WTC11 (cell line): ENCODE results near the gene ACVR2B. TPM values are rescaled to one million over a fixed set of nuclear protein-coding genes. Genes with fewer than 3 reads are reported as not detected.

Experiments used
- ATAC-seq: fragments of 200-7000 bp; cut with Tn5 transposase; 2 replicates; pipeline ENCODE4 v1.10.0; 2021; ENCODE audit warnings: mild to moderate bottlenecking, moderate library complexity
- CTCF ChIA-PET: fragments of 300-600 bp; sonication (Branson Sonifier 250); formaldehyde crosslinking; loops from one replicate; lab custom pipeline; 2021; ENCODE audit warnings: antibody characterized with exemption; lab: Charles Lee
- POLR2A ChIA-PET: fragments of 350-600 bp; sonication (Branson Sonifier 250); formaldehyde crosslinking; loops from one replicate; lab custom pipeline; 2021; ENCODE audit warnings: antibody characterized with exemption; lab: Charles Lee
- DNase-seq: peaks from one replicate; pipeline ENCODE4 v3.0.0; 2021; ENCODE audit warnings: low spot score
- H3K27ac Mint-ChIP-seq: 2 replicates; pipeline ENCODE4 v1.8.0; 2021; ENCODE audit warnings: mixed read lengths
- H3K27me3 Mint-ChIP-seq: 2 replicates; pipeline ENCODE4 v1.8.0; 2021; ENCODE audit warnings: low read depth, mild to moderate bottlenecking, moderate library complexity, mixed read lengths
- H3K36me3 Mint-ChIP-seq: 2 replicates; pipeline ENCODE4 v1.8.0; 2021; ENCODE audit warnings: mixed read lengths
- H3K4me1 Mint-ChIP-seq: 2 replicates; pipeline ENCODE4 v1.8.0; 2022; ENCODE audit warnings: mixed read lengths
- H3K4me3 Mint-ChIP-seq: 2 replicates; pipeline ENCODE4 v1.8.0; 2021; ENCODE audit warnings: mild to moderate bottlenecking, moderate library complexity, mixed read lengths
- H3K9me3 Mint-ChIP-seq: 2 replicates; pipeline ENCODE4 v1.8.0; 2021; ENCODE audit warnings: mixed read lengths
- CBFB ChIP-seq: sonication (generic); formaldehyde crosslinking; IDR thresholded peaks from 2 replicates; pipeline ENCODE4 v1.8.1; 2022; ENCODE audit warnings: mild to moderate bottlenecking, low read depth, missing genetic modification reagents
- CREM ChIP-seq: sonication (generic); formaldehyde crosslinking; IDR thresholded peaks from 2 replicates; pipeline ENCODE4 v1.8.1; 2022; ENCODE audit warnings: mild to moderate bottlenecking, missing genetic modification reagents, moderate library complexity
- E2F1 ChIP-seq: sonication (generic); formaldehyde crosslinking; IDR thresholded peaks from 2 replicates; pipeline ENCODE4 v1.8.0; 2022; ENCODE audit warnings: mild to moderate bottlenecking, missing genetic modification reagents
- E2F5 ChIP-seq: sonication (generic); formaldehyde crosslinking; IDR thresholded peaks from 2 replicates; pipeline ENCODE4 v1.8.1; 2022; ENCODE audit warnings: mild to moderate bottlenecking, moderate library complexity, missing genetic modification reagents
- ELF4 ChIP-seq: sonication (generic); formaldehyde crosslinking; IDR thresholded peaks from 2 replicates; pipeline ENCODE4 v1.8.1; 2022; ENCODE audit warnings: low read depth, mild to moderate bottlenecking, moderate library complexity, missing genetic modification reagents
- FOXP1 ChIP-seq: sonication (generic); formaldehyde crosslinking; IDR thresholded peaks from 2 replicates; pipeline ENCODE4 v1.8.0; 2022; ENCODE audit warnings: missing genetic modification reagents, mild to moderate bottlenecking, moderate library complexity, borderline replicate concordance
- FOXP4 ChIP-seq: sonication (generic); formaldehyde crosslinking; IDR thresholded peaks from 2 replicates; pipeline ENCODE4 v1.8.0; 2022; ENCODE audit warnings: mild to moderate bottlenecking, missing genetic modification reagents
- HMGA2 ChIP-seq: fragments of 250-450 bp; sonication (Bioruptor Pico); IDR thresholded peaks from 2 replicates; pipeline ENCODE4 v1.4.0; 2021; ENCODE audit warnings: mild to moderate bottlenecking, moderate library complexity
- MXD4 ChIP-seq: fragments of 250-450 bp; sonication (Bioruptor Pico); IDR thresholded peaks from 2 replicates; pipeline ENCODE4 v1.8.0; 2021; ENCODE audit warnings: mild to moderate bottlenecking, moderate library complexity, borderline replicate concordance
- NFATC4 ChIP-seq: fragments of 250-450 bp; sonication (Bioruptor Pico); IDR thresholded peaks from 2 replicates; pipeline ENCODE4 v1.9.0; 2021; ENCODE audit warnings: mild to moderate bottlenecking
- NFE2L1 ChIP-seq: sonication (generic); formaldehyde crosslinking; IDR thresholded peaks from 2 replicates; pipeline ENCODE4 v1.8.1; 2023; ENCODE audit warnings: missing genetic modification reagents
- RELA ChIP-seq: sonication (generic); formaldehyde crosslinking; IDR thresholded peaks from 2 replicates; pipeline ENCODE4 v1.8.1; 2022; ENCODE audit warnings: missing genetic modification reagents, mild to moderate bottlenecking, borderline replicate concordance
- RORB ChIP-seq: fragments of 250-450 bp; sonication (Bioruptor Pico); IDR thresholded peaks from 2 replicates; pipeline ENCODE4 v1.9.0; 2021; ENCODE audit warnings: mild to moderate bottlenecking
- SMAD3 ChIP-seq: sonication (generic); formaldehyde crosslinking; IDR thresholded peaks from 2 replicates; pipeline ENCODE4 v1.8.0; 2022; ENCODE audit warnings: missing genetic modification reagents, mild to moderate bottlenecking, borderline replicate concordance
- STAT6 ChIP-seq: sonication (generic); formaldehyde crosslinking; conservative IDR thresholded peaks from 2 replicates; pipeline ENCODE4 v1.8.1; 2023; ENCODE audit warnings: mild to moderate bottlenecking, low read depth, missing genetic modification reagents, moderate library complexity
- TEAD1 ChIP-seq: sonication (generic); formaldehyde crosslinking; IDR thresholded peaks from 2 replicates; pipeline ENCODE4 v1.8.0; 2022; ENCODE audit warnings: mild to moderate bottlenecking, missing genetic modification reagents
- TP53 ChIP-seq: sonication (generic); formaldehyde crosslinking; IDR thresholded peaks from 2 replicates; pipeline ENCODE4 v1.8.1; 2023; ENCODE audit warnings: mild to moderate bottlenecking, missing genetic modification reagents
- USF1 ChIP-seq: sonication (generic); formaldehyde crosslinking; IDR thresholded peaks from 2 replicates; pipeline ENCODE4 v1.8.0; 2022; ENCODE audit warnings: mild to moderate bottlenecking, missing genetic modification reagents
- ZBTB43 ChIP-seq: sonication (generic); formaldehyde crosslinking; IDR thresholded peaks from 2 replicates; pipeline ENCODE4 v1.8.1; 2023; ENCODE audit warnings: mild to moderate bottlenecking, missing genetic modification reagents
- ZNF121 ChIP-seq: sonication (generic); formaldehyde crosslinking; IDR thresholded peaks from 2 replicates; pipeline ENCODE4 v1.8.0; 2023; ENCODE audit warnings: missing genetic modification reagents
- ZNF138 ChIP-seq: sonication (generic); formaldehyde crosslinking; conservative IDR thresholded peaks from 2 replicates; pipeline ENCODE4 v1.8.1; 2022; ENCODE audit warnings: mild to moderate bottlenecking, moderate library complexity, missing genetic modification reagents
- ZNF232 ChIP-seq: sonication (generic); formaldehyde crosslinking; IDR thresholded peaks from 2 replicates; pipeline ENCODE4 v1.8.0; 2022; ENCODE audit warnings: mild to moderate bottlenecking, missing genetic modification reagents
- ZNF317 ChIP-seq: sonication (generic); formaldehyde crosslinking; IDR thresholded peaks from 2 replicates; pipeline ENCODE4 v1.8.1; 2023; ENCODE audit warnings: low read depth, mild to moderate bottlenecking, moderate library complexity, missing genetic modification reagents, borderline replicate concordance
- ZNF416 ChIP-seq: fragments of 250-450 bp; sonication (Bioruptor Pico); IDR thresholded peaks from 2 replicates; pipeline ENCODE4 v1.9.0; 2021; ENCODE audit warnings: mild to moderate bottlenecking, inconsistent platforms
- ZNF423 ChIP-seq: fragments of 250-450 bp; sonication (Bioruptor Pico); IDR thresholded peaks from 2 replicates; pipeline ENCODE4 v2.1.2; 2022; ENCODE audit warnings: mild to moderate bottlenecking, moderate library complexity
- total RNA-seq: library from RNA; stranded (reverse); gene quantifications from 3 replicates; pipeline ENCODE4 v1.2.3, GENCODE V29; 2021

The ACVR2B gene
- total RNA-seq, 1 experiment from 2014 or later = 104 TPM

- TF ChIP-seq ZNF138 (CRISPR knock-in tag) (no peak), NFE2L1 (CRISPR knock-in tag) (no peak), CREM (CRISPR knock-in tag) (no peak), CBFB (no peak), USF1 (CRISPR knock-in tag) (no peak), RELA (no peak), SMAD3 (CRISPR knock-in tag) (no peak), ZNF416 (CRISPR knock-in tag) (no peak), HMGA2 (CRISPR knock-in tag) (no peak), TEAD1 (CRISPR knock-in tag) (no peak)
Observed at GRCh38 chr3:38453075-38453912, at the start of gene ACVR2B (continued).

GRCh38 chr3:38404286-38404685 lies 49.4 kb upstream of the ACVR2B start:
- POLR2A ChIA-PET = no interaction called here
- DNase-seq (no peak), ATAC-seq (no peak)
- Mint-ChIP-seq H3K4me1 (no peaks in the 10 kb centered on the region), H3K27me3 (peaks cover 4% of the 10 kb centered on the region; the same call in 1 of the 2 replicates), H3K36me3 (peaks cover 59% of the 10 kb centered on the region), H3K27ac (no peak overlapping the region), H3K9me3 (peaks cover 25% of the 10 kb centered on the region), H3K4me3 (no peak overlapping the region)
- TF ChIP-seq ELF4 (CRISPR knock-in tag) (no peak), HMGA2 (CRISPR knock-in tag) (no peak), ZNF317 (CRISPR knock-in tag) (no peak)
- CTCF ChIA-PET = no interaction called here

GRCh38 chr3:38411591-38411990 lies 42.1 kb upstream of the ACVR2B start:
- DNase-seq (no peak), ATAC-seq (no peak)
- Mint-ChIP-seq H3K36me3 (peaks cover 8% of the 10 kb centered on the region), H3K4me1 (no peaks in the 10 kb centered on the region), H3K27ac (no peak overlapping the region), H3K9me3 (peaks cover 21% of the 10 kb centered on the region), H3K4me3 (no peak overlapping the region), H3K27me3 (peaks cover 2% of the 10 kb centered on the region; the same call in 1 of the 2 replicates)
- CTCF ChIA-PET = no interaction called here
- POLR2A ChIA-PET = no interaction called here
- TF ChIP-seq RORB (CRISPR knock-in tag) (no peak), FOXP4 (CRISPR knock-in tag) (no peak), STAT6 (CRISPR knock-in tag) (no peak), ZNF121 (CRISPR knock-in tag) (no peak), TEAD1 (CRISPR knock-in tag) (no peak), E2F1 (CRISPR knock-in tag) (no peak), FOXP1 (no peak), ZBTB43 (CRISPR knock-in tag) (no peak), NFATC4 (CRISPR knock-in tag) (no peak), CREM (CRISPR knock-in tag) (no peak), E2F5 (CRISPR knock-in tag) (no peak), CBFB (no peak), TP53 (CRISPR knock-in tag) (no peak), ZNF423 (CRISPR knock-in tag) (no peak), MXD4 (no peak), ZNF232 (CRISPR knock-in tag) (no peak)
